Loucy (cell line): ENCODE measurements around the gene FURIN.

Source experiments
- CTCF ChIP-seq: fragments of 200-600 bp; sonication (generic); conservative IDR thresholded peaks from 2 replicates; pipeline ENCODE4 v1.5.1; 2014; ENCODE audit warnings: mild to moderate bottlenecking, antibody characterized with exemption, low read length
- EZH2phosphoT487 ChIP-seq: fragments of 200-600 bp; IDR thresholded peaks from 2 replicates; pipeline ENCODE4 v1.6.1; 2018; ENCODE audit warnings: antibody characterized with exemption, mild to moderate bottlenecking, moderate library complexity, borderline replicate concordance

- TF ChIP-seq CTCF (no peak), EZH2phosphoT487 (no peak)
Measured at GRCh38 chr15:90860450-90860849, 7.9 kb upstream of the FURIN start.
